HepG2 (cell line): ENCODE measurements around the gene NFE2. TPM values are rescaled to one million over a fixed set of nuclear protein-coding genes. Genes with fewer than 3 reads are reported as not detected.

Experiments used
- AGO2 ChIP-seq: fragments of 200-400 bp; formaldehyde crosslinking; optimal IDR thresholded peaks from 2 replicates; pipeline ENCODE3; 2017; ENCODE audit warnings: mild to moderate bottlenecking, low read depth, low read length, moderate library complexity
- FOXA3 ChIP-seq: IDR thresholded peaks from 2 replicates; pipeline ENCODE4 v1.6.1; 2016; ENCODE audit warnings: missing genetic modification reagents, missing compliant biosample characterization
- HIVEP1 ChIP-seq: sonication (generic); formaldehyde crosslinking; IDR thresholded peaks from 2 replicates; pipeline ENCODE4 v1.4.0; 2020; ENCODE audit warnings: mild to moderate bottlenecking, missing genetic modification reagents
- HMG20B ChIP-seq: conservative IDR thresholded peaks from 2 replicates; pipeline ENCODE4 v1.6.1; 2016; ENCODE audit warnings: missing genetic modification reagents, missing compliant biosample characterization
- HMGXB4 ChIP-seq, 2 experiments: sonication (generic) in 1 of 2; formaldehyde crosslinking in 1 of 2; IDR thresholded peaks; 2 replicates each; pipeline versions ENCODE4 v1.4.0 to v1.6.1; 2018 to 2020; ENCODE audit warnings: missing genetic modification reagents in 2 of 2, borderline replicate concordance in 1 of 2, low read depth in 1 of 2, mild to moderate bottlenecking in 1 of 2, missing biosample characterization in 1 of 2
- KLF11 ChIP-seq: IDR thresholded peaks from 2 replicates; pipeline ENCODE4 v1.6.1; 2016; ENCODE audit warnings: missing compliant biosample characterization
- NFE2L2 ChIP-seq: fragments of 150-350 bp; IDR thresholded peaks from 2 replicates; pipeline ENCODE4 v1.6.1; 2014; ENCODE audit warnings: low read length
- RXRA ChIP-seq: sonication (generic); formaldehyde crosslinking; IDR thresholded peaks from 2 replicates; pipeline ENCODE4 v1.5.1; 2020; ENCODE audit warnings: missing genetic modification reagents
- SALL1 ChIP-seq: sonication (generic); formaldehyde crosslinking; IDR thresholded peaks from 2 replicates; pipeline ENCODE4 v1.8.0; 2022; ENCODE audit warnings: mild to moderate bottlenecking, missing genetic modification reagents
- SAP130 ChIP-seq: IDR thresholded peaks from 2 replicates; pipeline ENCODE4 v1.6.1; 2016; ENCODE audit warnings: low read depth
- SMAD9 ChIP-seq: sonication (generic); formaldehyde crosslinking; IDR thresholded peaks from 2 replicates; pipeline ENCODE4 v1.5.1; 2020; ENCODE audit warnings: mild to moderate bottlenecking, missing genetic modification reagents
- SNAPC5 ChIP-seq: sonication (generic); formaldehyde crosslinking; IDR thresholded peaks from 2 replicates; pipeline ENCODE4 v1.8.1; 2023; ENCODE audit warnings: mild to moderate bottlenecking, missing genetic modification reagents, borderline replicate concordance
- TCF7 ChIP-seq: sonication (generic); IDR thresholded peaks from 2 replicates; pipeline ENCODE4 v1.6.1; 2016; ENCODE audit warnings: antibody characterized with exemption, low read depth
- THAP7 ChIP-seq: sonication (generic); formaldehyde crosslinking; IDR thresholded peaks from 2 replicates; pipeline ENCODE4 v1.8.1; 2023; ENCODE audit warnings: mild to moderate bottlenecking, missing genetic modification reagents
- U2AF2 ChIP-seq: fragments of 200-400 bp; formaldehyde crosslinking; IDR thresholded peaks from 2 replicates; pipeline ENCODE4 v1.6.1; 2017; ENCODE audit warnings: low read depth, mild to moderate bottlenecking, low read length
- ZBTB42 ChIP-seq: sonication (generic); formaldehyde crosslinking; IDR thresholded peaks from 2 replicates; pipeline ENCODE4 v1.5.0; 2020; ENCODE audit warnings: mild to moderate bottlenecking, missing genetic modification reagents
- ZNF564 ChIP-seq: sonication (generic); formaldehyde crosslinking; IDR thresholded peaks from 2 replicates; pipeline ENCODE4 v1.8.1; 2023; ENCODE audit warnings: mild to moderate bottlenecking, missing genetic modification reagents
- ZNF776 ChIP-seq: sonication (generic); formaldehyde crosslinking; IDR thresholded peaks from 2 replicates; pipeline ENCODE4 v1.4.0; 2020; ENCODE audit warnings: mild to moderate bottlenecking, missing genetic modification reagents
- polyA plus RNA-seq, 8 experiments: library from polyadenylated mRNA; depleted of rRNA in 3 of 8; stranded (reverse) in 7 of 8; unstranded in 1 of 8; fragments of >200 nt; fragmentation: Illumina TruSeq in 4 of 8; extraction: Trizol in 4 of 8; gene quantifications; 2 replicates each; pipeline versions ENCODE4 v1.2.1 to v1.2.3, GENCODE V29; 2011 to 2016; ENCODE audit warnings: low read depth in 4 of 8, missing spikeins in 1 of 8, mixed read lengths in 1 of 8; ENCODE audit not compliant: insufficient read depth in 1 of 8
- total RNA-seq, 5 experiments: library from RNA; depleted of rRNA; stranded (reverse); fragments of >200 nt; fragmentation: Illumina TruSeq; extraction: Trizol; gene quantifications; 2 replicates each; pipeline ENCODE4 v1.2.3, GENCODE V29; 2016; ENCODE audit warnings: low read depth in 1 of 5
- TF ChIP-seq, protein P1 (sequence below): sonication (generic); formaldehyde crosslinking; IDR thresholded peaks from 2 replicates; pipeline ENCODE4 v1.5.1; 2020; ENCODE audit warnings: missing genetic modification reagents, mild to moderate bottlenecking, borderline replicate concordance
- TF ChIP-seq, protein P2 (sequence below): IDR thresholded peaks from 2 replicates; pipeline ENCODE4 v1.6.1; 2018; ENCODE audit warnings: missing genetic modification reagents

The NFE2 gene
- total and polyA plus RNA-seq, 2 of the 13 experiments (the other 11 are each of a cell fraction or from before 2014, with no cell fraction given), result 4.5 to 7.8 TPM

DNA sequence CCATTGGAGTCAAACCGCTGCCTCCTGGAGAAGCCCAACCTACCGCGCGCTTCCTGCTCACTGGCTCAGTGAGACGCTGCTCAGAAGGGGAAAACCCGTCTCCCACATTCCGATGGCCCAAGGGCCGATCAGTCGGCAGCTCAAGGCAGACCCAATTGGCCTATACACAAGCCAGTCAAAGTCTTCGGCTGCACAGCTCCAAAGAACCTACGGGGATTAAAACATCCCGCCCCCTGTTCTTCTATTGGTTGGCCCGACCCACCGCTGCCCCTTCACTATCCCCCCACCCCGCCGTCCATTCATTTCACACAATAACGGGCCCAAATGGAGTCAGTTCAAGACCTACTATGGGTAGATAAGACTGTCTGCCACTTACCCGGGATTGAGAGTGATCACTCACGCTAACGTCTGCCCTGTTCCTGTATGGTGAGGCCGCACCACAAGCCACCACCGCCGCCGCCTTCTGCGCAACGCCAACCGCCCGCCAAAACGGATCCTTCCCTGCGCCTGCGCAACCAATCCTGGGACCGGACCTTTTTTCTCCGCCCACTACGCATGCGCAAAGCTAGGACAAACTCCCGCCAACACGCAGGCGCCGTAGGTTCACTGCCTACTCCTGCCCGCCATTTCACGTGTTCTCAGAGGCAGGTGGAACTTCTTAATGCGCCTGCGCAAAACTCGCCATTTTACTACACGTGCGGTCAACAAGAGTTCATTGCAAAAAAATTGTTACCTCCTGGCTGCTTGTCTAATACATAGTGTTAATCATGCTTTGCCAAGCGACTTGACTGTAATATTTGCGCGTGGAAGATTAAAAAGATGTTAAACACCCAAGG, 21.0 kb downstream of the NFE2 start, which contains the start of gene CBX5 (continued):
- TF ChIP-seq, protein P1, sequence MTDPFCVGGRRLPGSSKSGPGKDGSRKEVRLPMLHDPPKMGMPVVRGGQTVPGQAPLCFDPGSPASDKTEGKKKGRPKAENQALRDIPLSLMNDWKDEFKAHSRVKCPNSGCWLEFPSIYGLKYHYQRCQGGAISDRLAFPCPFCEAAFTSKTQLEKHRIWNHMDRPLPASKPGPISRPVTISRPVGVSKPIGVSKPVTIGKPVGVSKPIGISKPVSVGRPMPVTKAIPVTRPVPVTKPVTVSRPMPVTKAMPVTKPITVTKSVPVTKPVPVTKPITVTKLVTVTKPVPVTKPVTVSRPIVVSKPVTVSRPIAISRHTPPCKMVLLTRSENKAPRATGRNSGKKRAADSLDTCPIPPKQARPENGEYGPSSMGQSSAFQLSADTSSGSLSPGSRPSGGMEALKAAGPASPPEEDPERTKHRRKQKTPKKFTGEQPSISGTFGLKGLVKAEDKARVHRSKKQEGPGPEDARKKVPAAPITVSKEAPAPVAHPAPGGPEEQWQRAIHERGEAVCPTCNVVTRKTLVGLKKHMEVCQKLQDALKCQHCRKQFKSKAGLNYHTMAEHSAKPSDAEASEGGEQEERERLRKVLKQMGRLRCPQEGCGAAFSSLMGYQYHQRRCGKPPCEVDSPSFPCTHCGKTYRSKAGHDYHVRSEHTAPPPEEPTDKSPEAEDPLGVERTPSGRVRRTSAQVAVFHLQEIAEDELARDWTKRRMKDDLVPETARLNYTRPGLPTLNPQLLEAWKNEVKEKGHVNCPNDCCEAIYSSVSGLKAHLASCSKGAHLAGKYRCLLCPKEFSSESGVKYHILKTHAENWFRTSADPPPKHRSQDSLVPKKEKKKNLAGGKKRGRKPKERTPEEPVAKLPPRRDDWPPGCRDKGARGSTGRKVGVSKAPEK (CRISPR knock-in tag), result no peak
- TF ChIP-seq HIVEP1 (CRISPR knock-in tag) (peak; percentile 82; the same call in 1 of the 2 replicates), TCF7 (no peak), NFE2L2 (no peak), RXRA (CRISPR knock-in tag) (0 out of 2 replicates have a peak, but pooled peaks have one; percentile 25), U2AF2 (no peak), THAP7 (no peak; the same call in 1 of the 2 replicates), ZNF776 (CRISPR knock-in tag) (peak; percentile 75; the same call in 1 of the 2 replicates), KLF11 (CRISPR knock-in tag) (0 out of 2 replicates have a peak, but pooled peaks have one; percentile 33), SAP130 (CRISPR knock-in tag) (peak; percentile 88), HMGXB4 (CRISPR knock-in tag; IDR thresholded peaks at IDR 0.05; ENCODE audit: borderline replicate concordance in 1 of 2, low read depth in 1 of 2) (0 out of 4 replicates have a peak, but pooled peaks of 1 of the 2 experiments have one; percentile 6), ZNF564 (CRISPR knock-in tag) (0 out of 2 replicates have a peak, but pooled peaks have one; percentile 19), FOXA3 (CRISPR knock-in tag) (peak; percentile 31; the same call in 1 of the 2 replicates), AGO2 (peak; percentile 31), SNAPC5 (CRISPR knock-in tag) (no peak), SMAD9 (0 out of 2 replicates have a peak, but pooled peaks have one; percentile 46), SALL1 (CRISPR knock-in tag) (peak; percentile 57), HMG20B (CRISPR knock-in tag) (no peak), ZBTB42 (peak; percentile 87; the same call in 1 of the 2 replicates)
- TF ChIP-seq, protein P2, sequence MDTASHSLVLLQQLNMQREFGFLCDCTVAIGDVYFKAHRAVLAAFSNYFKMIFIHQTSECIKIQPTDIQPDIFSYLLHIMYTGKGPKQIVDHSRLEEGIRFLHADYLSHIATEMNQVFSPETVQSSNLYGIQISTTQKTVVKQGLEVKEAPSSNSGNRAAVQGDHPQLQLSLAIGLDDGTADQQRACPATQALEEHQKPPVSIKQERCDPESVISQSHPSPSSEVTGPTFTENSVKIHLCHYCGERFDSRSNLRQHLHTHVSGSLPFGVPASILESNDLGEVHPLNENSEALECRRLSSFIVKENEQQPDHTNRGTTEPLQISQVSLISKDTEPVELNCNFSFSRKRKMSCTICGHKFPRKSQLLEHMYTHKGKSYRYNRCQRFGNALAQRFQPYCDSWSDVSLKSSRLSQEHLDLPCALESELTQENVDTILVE (CRISPR knock-in tag), result no peak; the same call in 1 of the 2 replicates
